ENCODE measurements around the gene NSUN7. TPM values are rescaled to one million over a fixed set of nuclear protein-coding genes. Genes with fewer than 3 reads are reported as not detected.

Gene NSUN7
- total RNA-seq, 1 donor, result under 0.01 TPM

DNA sequence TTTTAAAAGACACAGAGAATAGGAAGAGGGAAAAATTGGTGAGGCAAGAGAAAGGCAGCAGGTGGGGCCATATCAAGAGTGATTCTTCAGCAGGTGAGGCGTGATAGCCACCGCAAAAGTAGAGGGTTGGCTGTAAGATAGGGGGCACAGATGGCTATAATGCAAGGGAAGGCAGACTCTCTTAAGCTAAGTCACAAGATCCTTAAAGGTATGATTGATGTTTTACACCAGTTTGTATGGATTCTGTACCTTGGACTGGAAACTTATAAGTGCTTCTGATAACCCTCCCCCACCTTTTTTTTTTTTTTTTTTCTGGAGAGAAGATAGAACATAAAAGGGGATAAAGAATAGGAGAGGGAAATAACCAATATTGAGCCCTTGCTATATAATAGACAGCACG, 40.0 kb downstream of the NSUN7 start:
- Histone ChIP-seq H3K27me3 (ENCODE audit: insufficient read depth, low read length) (no peaks in the 10 kb centered on the region), H3K9me3 (ENCODE audit: low read depth, low read length) (no peaks in the 10 kb centered on the region), H3K27ac (ENCODE audit: low read depth, low read length) (no peak overlapping the region), H3K4me3 (ENCODE audit: insufficient read depth, low read length) (no peak overlapping the region), H4K20me1 (ENCODE audit: insufficient read depth, low read length) (no peaks in the 10 kb centered on the region), H2AFZ (ENCODE audit: low read length) (no peak overlapping the region), H3K36me3 (ENCODE audit: insufficient read depth, low read length) (no peaks in the 10 kb centered on the region), H3K4me1 (ENCODE audit: insufficient read depth, low read length) (no peaks in the 10 kb centered on the region), H3K4me2 (ENCODE audit: insufficient read depth, low read length) (no peak overlapping the region), H3K79me2 (ENCODE audit: insufficient read depth, low read length) (no peaks in the 10 kb centered on the region)
- TF ChIP-seq, protein P1, sequence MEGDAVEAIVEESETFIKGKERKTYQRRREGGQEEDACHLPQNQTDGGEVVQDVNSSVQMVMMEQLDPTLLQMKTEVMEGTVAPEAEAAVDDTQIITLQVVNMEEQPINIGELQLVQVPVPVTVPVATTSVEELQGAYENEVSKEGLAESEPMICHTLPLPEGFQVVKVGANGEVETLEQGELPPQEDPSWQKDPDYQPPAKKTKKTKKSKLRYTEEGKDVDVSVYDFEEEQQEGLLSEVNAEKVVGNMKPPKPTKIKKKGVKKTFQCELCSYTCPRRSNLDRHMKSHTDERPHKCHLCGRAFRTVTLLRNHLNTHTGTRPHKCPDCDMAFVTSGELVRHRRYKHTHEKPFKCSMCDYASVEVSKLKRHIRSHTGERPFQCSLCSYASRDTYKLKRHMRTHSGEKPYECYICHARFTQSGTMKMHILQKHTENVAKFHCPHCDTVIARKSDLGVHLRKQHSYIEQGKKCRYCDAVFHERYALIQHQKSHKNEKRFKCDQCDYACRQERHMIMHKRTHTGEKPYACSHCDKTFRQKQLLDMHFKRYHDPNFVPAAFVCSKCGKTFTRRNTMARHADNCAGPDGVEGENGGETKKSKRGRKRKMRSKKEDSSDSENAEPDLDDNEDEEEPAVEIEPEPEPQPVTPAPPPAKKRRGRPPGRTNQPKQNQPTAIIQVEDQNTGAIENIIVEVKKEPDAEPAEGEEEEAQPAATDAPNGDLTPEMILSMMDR (IDR thresholded peaks at IDR 0.05; ENCODE audit: extremely low read depth, low read depth, low read length), result no peak
- DNase-seq (ENCODE audit: insufficient read length, low spot score, missing footprints), result no peak

DNA sequence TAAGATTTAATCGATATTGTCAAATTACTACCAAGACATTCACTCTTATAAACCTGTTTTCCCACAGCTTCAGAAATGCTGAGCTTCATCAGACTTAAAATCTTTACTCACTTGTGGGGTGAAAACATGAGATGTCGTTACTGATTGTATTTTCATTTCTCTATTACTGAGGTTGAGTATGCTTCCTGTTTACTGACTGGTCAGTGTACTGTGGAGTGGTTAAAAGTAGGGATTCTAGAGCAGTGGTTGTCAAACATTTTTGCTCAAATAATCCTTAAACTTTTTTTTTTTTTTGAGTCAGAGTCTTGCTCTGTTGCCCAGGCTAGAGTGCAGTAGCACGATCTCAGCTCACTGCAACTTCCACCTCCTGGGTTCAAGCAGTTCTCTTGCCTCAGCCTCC, 50.3 kb downstream of the NSUN7 start:
- no peak for DNase-seq (ENCODE audit: insufficient read length, low spot score, missing footprints)
- TF ChIP-seq, protein P1 (IDR thresholded peaks at IDR 0.05; ENCODE audit: extremely low read depth, low read depth, low read length), result no peak
- H3K4me1 ChIP-seq (ENCODE audit: insufficient read depth, low read length), result no peaks in the 10 kb centered on the region
- no peak overlapping the region for H3K4me3 ChIP-seq (ENCODE audit: insufficient read depth, low read length)
- no peak overlapping the region for H2AFZ ChIP-seq (ENCODE audit: low read length)
- H4K20me1 ChIP-seq (ENCODE audit: insufficient read depth, low read length), result no peaks in the 10 kb centered on the region
- H3K4me2 ChIP-seq (ENCODE audit: insufficient read depth, low read length), result no peak overlapping the region
- H3K27ac ChIP-seq (ENCODE audit: low read depth, low read length), result no peak overlapping the region
- H3K36me3 ChIP-seq (ENCODE audit: insufficient read depth, low read length), result no peaks in the 10 kb centered on the region
- H3K9me3 ChIP-seq (ENCODE audit: low read depth, low read length), result no peaks in the 10 kb centered on the region
- H3K79me2 ChIP-seq (ENCODE audit: insufficient read depth, low read length), result no peaks in the 10 kb centered on the region
- no peaks in the 10 kb centered on the region for H3K27me3 ChIP-seq (ENCODE audit: insufficient read depth, low read length)

DNA sequence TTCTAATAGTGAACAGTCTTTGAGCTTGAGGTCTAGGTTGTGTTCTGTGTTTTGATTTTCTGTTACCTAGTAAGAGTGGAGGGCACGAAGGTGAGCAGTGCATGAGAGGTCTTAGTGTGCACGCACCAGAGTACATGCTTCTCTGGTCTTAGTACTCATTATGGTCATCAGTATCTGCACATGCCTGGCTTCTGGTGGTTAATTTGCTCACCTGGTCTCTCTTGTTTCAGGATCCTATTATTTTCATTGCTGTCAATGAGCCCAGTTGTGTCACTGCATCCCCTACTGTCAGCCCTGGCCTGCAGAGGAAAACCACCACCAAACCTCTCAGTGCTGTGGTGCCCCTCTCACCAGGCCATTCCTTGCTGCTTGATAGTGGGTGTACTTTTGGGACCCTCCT, 54.8 kb downstream of the NSUN7 start:
- TF ChIP-seq, protein P1 (IDR thresholded peaks at IDR 0.05; ENCODE audit: extremely low read depth, low read depth, low read length), result no peak
- no peak overlapping the region for H2AFZ ChIP-seq (ENCODE audit: low read length)

DNA sequence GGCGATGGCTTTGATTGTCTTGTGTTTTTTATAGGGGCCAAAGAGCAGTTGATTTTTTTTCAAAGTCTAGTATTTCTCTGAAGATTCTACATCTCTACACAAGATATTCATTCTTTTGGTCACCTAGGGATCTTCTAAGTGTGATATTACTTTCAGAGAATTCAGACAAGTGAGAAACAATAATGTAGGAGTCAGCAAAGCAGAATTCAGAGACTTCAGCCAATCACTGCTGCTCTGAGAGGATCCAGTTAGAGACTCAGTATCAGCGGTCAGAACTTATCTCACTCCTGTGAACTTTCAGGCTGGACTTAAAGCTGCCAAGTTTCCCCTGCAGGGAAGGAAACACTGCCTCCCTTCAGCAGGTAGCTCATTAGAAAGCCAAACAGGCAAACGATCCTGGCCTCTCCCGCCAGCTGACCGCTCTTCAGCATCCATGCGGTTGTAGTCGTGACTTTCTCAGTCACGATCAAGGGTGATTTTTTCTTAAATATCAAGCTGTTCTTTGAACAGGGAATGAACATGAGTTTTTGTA, 59.2 kb downstream of the NSUN7 start:
- no peaks in the 10 kb centered on the region for H3K27me3 ChIP-seq (ENCODE audit: insufficient read depth, low read length)

More for the DNA sequence above, 54.8 kb downstream of the NSUN7 start:
- Histone ChIP-seq H3K4me2 (ENCODE audit: insufficient read depth, low read length) (no peak overlapping the region), H3K27me3 (ENCODE audit: insufficient read depth, low read length) (no peaks in the 10 kb centered on the region), H3K4me1 (ENCODE audit: insufficient read depth, low read length) (no peaks in the 10 kb centered on the region), H3K79me2 (ENCODE audit: insufficient read depth, low read length) (no peaks in the 10 kb centered on the region), H3K36me3 (ENCODE audit: insufficient read depth, low read length) (no peaks in the 10 kb centered on the region), H3K4me3 (ENCODE audit: insufficient read depth, low read length) (no peak overlapping the region), H4K20me1 (ENCODE audit: insufficient read depth, low read length) (no peaks in the 10 kb centered on the region), H3K9me3 (ENCODE audit: low read depth, low read length) (no peaks in the 10 kb centered on the region), H3K27ac (ENCODE audit: low read depth, low read length) (no peak overlapping the region)
- no peak for DNase-seq (ENCODE audit: insufficient read length, low spot score, missing footprints)

More for the DNA sequence above, 59.2 kb downstream of the NSUN7 start:
- Histone ChIP-seq H3K4me3 (ENCODE audit: insufficient read depth, low read length) (no peak overlapping the region), H2AFZ (ENCODE audit: low read length) (no peak overlapping the region), H4K20me1 (ENCODE audit: insufficient read depth, low read length) (no peaks in the 10 kb centered on the region), H3K4me2 (ENCODE audit: insufficient read depth, low read length) (no peak overlapping the region), H3K79me2 (ENCODE audit: insufficient read depth, low read length) (no peaks in the 10 kb centered on the region), H3K36me3 (ENCODE audit: insufficient read depth, low read length) (peaks cover under 1% of the 10 kb centered on the region), H3K9me3 (ENCODE audit: low read depth, low read length) (no peaks in the 10 kb centered on the region), H3K4me1 (ENCODE audit: insufficient read depth, low read length) (no peaks in the 10 kb centered on the region), H3K27ac (ENCODE audit: low read depth, low read length) (no peak overlapping the region)
- DNase-seq (ENCODE audit: insufficient read length, low spot score, missing footprints), result no peak
- TF ChIP-seq, protein P1 (IDR thresholded peaks at IDR 0.05; ENCODE audit: extremely low read depth, low read depth, low read length), result no peak
